ENCODE data around the gene LRMDA.

The LRMDA gene

GRCh38 chr10:75957314-75958120 is 526.1 kb downstream of the LRMDA start:
- DNase-seq (ENCODE audit: low spot score) = no peak

GRCh38 chr10:75959209-75959608 is 527.8 kb downstream of the LRMDA start:
- DNase-seq (ENCODE audit: low spot score) = peak; percentile 91

GRCh38 chr10:75959912-75960311 is 528.5 kb downstream of the LRMDA start:
- DNase-seq (ENCODE audit: low spot score) = peak; percentile 22

GRCh38 chr10:75962395-75963061 is 531.1 kb downstream of the LRMDA start:
- DNase-seq (ENCODE audit: low spot score) = no peak

- DNase-seq (ENCODE audit: low spot score) = no peak
Measured at GRCh38 chr10:75967491-75967890, 536.1 kb downstream of the LRMDA start.

- no peak for DNase-seq (ENCODE audit: low spot score)
Measured at GRCh38 chr10:75969031-75969430, 537.6 kb downstream of the LRMDA start.

- peak; percentile 61 for DNase-seq (ENCODE audit: low spot score)
Measured at GRCh38 chr10:75971402-75972211, 540.2 kb downstream of the LRMDA start.

GRCh38 chr10:75972491-75973276 is 541.3 kb downstream of the LRMDA start:
- peak; percentile 18 for DNase-seq (ENCODE audit: low spot score)

- no peak for DNase-seq (ENCODE audit: low spot score)
Measured at GRCh38 chr10:75974080-75974479, 542.7 kb downstream of the LRMDA start.

- no peak for DNase-seq (ENCODE audit: low spot score)
Measured at GRCh38 chr10:75976681-75977080, 545.3 kb downstream of the LRMDA start.

GRCh38 chr10:75977139-75977538 is 545.7 kb downstream of the LRMDA start:
- no peak for DNase-seq (ENCODE audit: low spot score)

GRCh38 chr10:75978213-75978612 is 546.8 kb downstream of the LRMDA start:
- peak; percentile 14 for DNase-seq (ENCODE audit: low spot score)

GRCh38 chr10:75980419-75981002 is 549.1 kb downstream of the LRMDA start:
- DNase-seq (ENCODE audit: low spot score) = no peak

GRCh38 chr10:75982611-75983369 is 551.4 kb downstream of the LRMDA start:
- DNase-seq (ENCODE audit: low spot score) = peak; percentile 68

- DNase-seq (ENCODE audit: low spot score) = no peak
Measured at GRCh38 chr10:75984067-75984466, 552.6 kb downstream of the LRMDA start.

- DNase-seq (ENCODE audit: low spot score) = peak; percentile 85
Measured at GRCh38 chr10:75987616-75988015, 556.2 kb downstream of the LRMDA start.

GRCh38 chr10:75994357-75995040 is 563.1 kb downstream of the LRMDA start:
- DNase-seq (ENCODE audit: low spot score) = no peak

- DNase-seq (ENCODE audit: low spot score) = no peak
Measured at GRCh38 chr10:75995041-75995430, 563.6 kb downstream of the LRMDA start.

GRCh38 chr10:75995720-75996119 is 564.3 kb downstream of the LRMDA start:
- no peak for DNase-seq (ENCODE audit: low spot score)

GRCh38 chr10:75999001-75999400 is 567.6 kb downstream of the LRMDA start:
- no peak for DNase-seq (ENCODE audit: low spot score)

Data from AG20443 (cell line).